DOHH2 (cell line): ENCODE data around the gene SRA1.
"Not testable (repeated sequence)": the region's sequence is repeated elsewhere in the genome, so short reads cannot be mapped to it uniquely, and the experiment has no call there.

ENCODE experiments used
- H3F3A ChIP-seq: fragments of 200-600 bp; sonication (generic), shearing (Covaris generic); 2 replicates; pipeline ENCODE4 v1.6.0; 2016; ENCODE audit warnings: antibody characterized with exemption, mild to moderate bottlenecking; ENCODE audit not compliant: control insufficient read depth, insufficient read depth
- H3K27ac ChIP-seq: fragments of 200-600 bp; sonication (generic); 2 replicates; pipeline ENCODE4 v1.5.1; 2014; ENCODE audit warnings: low read depth, mild to moderate bottlenecking, low read length, moderate library complexity
- H3K27me3 ChIP-seq: fragments of 200-600 bp; sonication (generic); 2 replicates; pipeline ENCODE4 v1.6.1; 2014; ENCODE audit warnings: mild to moderate bottlenecking, low read length, mixed read lengths; ENCODE audit not compliant: control insufficient read depth
- H3K36me3 ChIP-seq: fragments of 200-600 bp; sonication (generic); 2 replicates; pipeline ENCODE4 v1.6.1; 2014; ENCODE audit warnings: mild to moderate bottlenecking, low read length, moderate library complexity, mixed read lengths; ENCODE audit not compliant: control insufficient read depth
- H3K4me1 ChIP-seq: fragments of 200-600 bp; sonication (generic); 2 replicates; pipeline ENCODE4 v1.6.1; 2014; ENCODE audit warnings: mild to moderate bottlenecking, low read length, mixed read lengths; ENCODE audit not compliant: control insufficient read depth
- H3K4me2 ChIP-seq: fragments of 200-600 bp; sonication (generic); 2 replicates; pipeline ENCODE4 v1.6.0; 2014; ENCODE audit warnings: mild to moderate bottlenecking, low read length, moderate library complexity
- H3K4me3 ChIP-seq: fragments of 200-600 bp; sonication (generic); 2 replicates; pipeline ENCODE4 v1.5.1; 2014; ENCODE audit warnings: mild to moderate bottlenecking, low read length, mixed read lengths
- H3K79me2 ChIP-seq: fragments of 200-600 bp; sonication (generic); 2 replicates; pipeline ENCODE4 v1.6.1; 2014; ENCODE audit warnings: mild to moderate bottlenecking, low read length, mixed read lengths; ENCODE audit not compliant: control insufficient read depth
- H3K9me2 ChIP-seq: fragments of 200-600 bp; sonication (generic); replicated peaks from 2 replicates; pipeline ENCODE4 v1.6.1; 2014; ENCODE audit warnings: mild to moderate bottlenecking, low read length, mixed read lengths; ENCODE audit not compliant: control insufficient read depth
- H3K9me3 ChIP-seq: fragments of 200-600 bp; sonication (generic); 2 replicates; pipeline ENCODE4 v1.6.1; 2014; ENCODE audit warnings: antibody characterized with exemption, low read length, mixed read lengths; ENCODE audit not compliant: control insufficient read depth, insufficient read depth
- H4K20me1 ChIP-seq: fragments of 200-600 bp; sonication (generic); 2 replicates; pipeline ENCODE4 v1.6.0; 2014; ENCODE audit warnings: low read depth, mild to moderate bottlenecking, antibody characterized with exemption, low read length, moderate library complexity; ENCODE audit not compliant: control insufficient read depth, insufficient read depth
- EZH2phosphoT487 ChIP-seq: fragments of 200-600 bp; sonication (generic); IDR thresholded peaks from 2 replicates; pipeline ENCODE4 v1.6.1; 2017; ENCODE audit warnings: borderline replicate concordance, mild to moderate bottlenecking, antibody characterized with exemption, low read length, moderate library complexity, mixed read lengths
- TF ChIP-seq, protein P1 (sequence below): fragments of 200-600 bp; sonication (generic); IDR thresholded peaks from one replicate; pipeline ENCODE4 v1.5.1; 2014; ENCODE audit warnings: antibody characterized with exemption, mild to moderate bottlenecking, low read depth, low read length; ENCODE audit not compliant: poor library complexity, severe bottlenecking

The SRA1 gene

DNA sequence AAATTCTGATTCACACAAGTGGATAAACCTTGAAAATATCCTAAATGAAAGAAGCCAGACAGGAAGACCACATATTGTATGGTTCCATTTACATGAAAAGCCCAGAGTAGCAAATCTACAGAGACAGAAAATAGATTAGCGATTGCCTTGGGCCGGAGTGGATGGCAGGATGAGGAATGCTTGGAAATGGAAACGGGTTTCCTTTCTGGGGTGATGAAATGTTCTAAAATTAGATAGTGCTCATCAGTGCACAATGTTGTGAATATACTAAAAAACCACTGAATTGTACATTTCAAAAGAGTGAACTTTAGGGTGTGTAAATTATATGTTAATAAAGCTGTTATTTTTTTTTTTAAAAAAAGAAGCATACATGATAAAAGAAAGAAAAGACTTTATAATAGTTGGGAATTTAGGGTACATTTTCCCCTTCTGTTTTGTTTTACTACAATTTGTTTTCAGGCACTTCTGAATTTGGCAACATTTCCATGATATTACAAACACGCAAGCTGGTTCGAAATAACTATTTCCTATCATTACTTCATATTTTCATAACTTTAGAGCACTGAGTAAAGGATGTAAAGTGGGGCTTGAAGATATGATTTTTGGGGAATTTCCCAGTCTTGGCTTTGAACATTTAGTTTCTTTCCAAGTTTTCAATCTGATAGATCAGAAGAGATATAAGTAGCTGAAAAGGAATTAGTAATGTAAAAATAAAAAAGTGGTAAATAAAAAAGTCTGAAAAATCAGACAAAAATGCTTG, 31.2 kb upstream of the SRA1 start:
- H3K4me1 ChIP-seq: no peaks in the 10 kb centered on the region
- H3K79me2 ChIP-seq: no peaks in the 10 kb centered on the region
- no peaks in the 10 kb centered on the region for H3F3A ChIP-seq
- no peak overlapping the region for H3K4me2 ChIP-seq
- H4K20me1 ChIP-seq: no peaks in the 10 kb centered on the region
- H3K4me3 ChIP-seq: no peak overlapping the region
- no peaks in the 10 kb centered on the region for H3K9me3 ChIP-seq
- no peaks in the 10 kb centered on the region for H3K36me3 ChIP-seq
- TF ChIP-seq EZH2phosphoT487: no peak
- TF ChIP-seq, protein P1, sequence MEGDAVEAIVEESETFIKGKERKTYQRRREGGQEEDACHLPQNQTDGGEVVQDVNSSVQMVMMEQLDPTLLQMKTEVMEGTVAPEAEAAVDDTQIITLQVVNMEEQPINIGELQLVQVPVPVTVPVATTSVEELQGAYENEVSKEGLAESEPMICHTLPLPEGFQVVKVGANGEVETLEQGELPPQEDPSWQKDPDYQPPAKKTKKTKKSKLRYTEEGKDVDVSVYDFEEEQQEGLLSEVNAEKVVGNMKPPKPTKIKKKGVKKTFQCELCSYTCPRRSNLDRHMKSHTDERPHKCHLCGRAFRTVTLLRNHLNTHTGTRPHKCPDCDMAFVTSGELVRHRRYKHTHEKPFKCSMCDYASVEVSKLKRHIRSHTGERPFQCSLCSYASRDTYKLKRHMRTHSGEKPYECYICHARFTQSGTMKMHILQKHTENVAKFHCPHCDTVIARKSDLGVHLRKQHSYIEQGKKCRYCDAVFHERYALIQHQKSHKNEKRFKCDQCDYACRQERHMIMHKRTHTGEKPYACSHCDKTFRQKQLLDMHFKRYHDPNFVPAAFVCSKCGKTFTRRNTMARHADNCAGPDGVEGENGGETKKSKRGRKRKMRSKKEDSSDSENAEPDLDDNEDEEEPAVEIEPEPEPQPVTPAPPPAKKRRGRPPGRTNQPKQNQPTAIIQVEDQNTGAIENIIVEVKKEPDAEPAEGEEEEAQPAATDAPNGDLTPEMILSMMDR: no peak
- no peaks in the 10 kb centered on the region for H3K9me2 ChIP-seq
- peaks cover 11% of the 10 kb centered on the region for H3K27me3 ChIP-seq
- no peak overlapping the region for H3K27ac ChIP-seq

DNA sequence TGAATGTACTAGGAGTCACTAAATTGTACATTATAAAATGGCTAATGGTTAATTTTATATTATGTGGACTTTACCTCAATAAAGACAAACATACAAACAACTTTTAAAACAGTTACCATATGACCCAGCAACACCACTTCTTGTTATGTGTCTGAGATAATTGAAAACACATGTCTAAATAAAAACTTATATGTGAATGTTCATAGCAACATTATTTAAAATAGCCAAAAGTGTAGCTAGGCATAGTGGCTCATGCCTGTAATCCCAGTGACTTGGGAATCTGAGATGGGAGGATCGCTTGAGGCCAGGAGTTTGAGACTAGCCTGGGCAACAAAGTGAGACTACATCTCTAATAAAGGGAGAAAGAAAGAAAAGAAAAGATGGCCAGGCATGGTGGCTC, 30.2 kb upstream of the SRA1 start:
- Histone ChIP-seq H3K27ac (no peak overlapping the region), H4K20me1 (no peaks in the 10 kb centered on the region), H3F3A (no peaks in the 10 kb centered on the region), H3K4me3 (no peak overlapping the region), H3K36me3 (no peaks in the 10 kb centered on the region), H3K9me2 (no peaks in the 10 kb centered on the region), H3K79me2 (no peaks in the 10 kb centered on the region), H3K9me3 (no peaks in the 10 kb centered on the region), H3K27me3 (peaks cover 11% of the 10 kb centered on the region), H3K4me2 (no peak overlapping the region), H3K4me1 (no peaks in the 10 kb centered on the region)
- TF ChIP-seq EZH2phosphoT487: no peak
- TF ChIP-seq, protein P1: no peak

DNA sequence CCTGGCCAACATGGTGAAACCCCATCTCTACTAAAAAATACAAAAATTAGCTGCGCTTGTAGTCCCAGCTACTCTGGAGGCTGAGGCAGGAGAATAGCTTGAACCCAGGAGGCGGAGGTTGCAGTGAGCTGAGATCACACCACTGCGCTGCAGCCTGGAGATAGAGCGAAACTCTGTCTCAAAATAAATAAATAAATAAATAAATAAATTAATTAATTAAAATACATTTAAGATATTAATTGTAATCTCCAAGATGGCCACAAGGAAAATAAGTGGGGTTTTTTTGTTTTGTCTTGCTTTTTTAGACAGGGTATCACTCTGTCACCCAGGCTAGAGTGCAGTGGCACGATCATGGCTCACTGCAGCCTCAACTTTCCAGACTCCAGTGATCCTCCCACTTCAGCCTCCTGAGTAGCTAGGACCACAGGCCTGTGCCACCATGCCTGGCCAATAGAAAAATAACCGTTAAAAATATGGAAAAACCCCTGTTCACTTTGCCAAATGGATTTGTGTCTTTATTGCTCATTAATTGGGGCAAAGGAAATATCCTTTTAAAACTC, 22.0 kb upstream of the SRA1 start:
- not testable (repeated sequence) for H3K36me3 ChIP-seq, H3K9me3 ChIP-seq, H3K79me2 ChIP-seq, H3F3A ChIP-seq, H3K27me3 ChIP-seq, H3K4me3 ChIP-seq, H4K20me1 ChIP-seq, H3K9me2 ChIP-seq, H3K27ac ChIP-seq, H3K4me1 ChIP-seq, H3K4me2 ChIP-seq

DNA sequence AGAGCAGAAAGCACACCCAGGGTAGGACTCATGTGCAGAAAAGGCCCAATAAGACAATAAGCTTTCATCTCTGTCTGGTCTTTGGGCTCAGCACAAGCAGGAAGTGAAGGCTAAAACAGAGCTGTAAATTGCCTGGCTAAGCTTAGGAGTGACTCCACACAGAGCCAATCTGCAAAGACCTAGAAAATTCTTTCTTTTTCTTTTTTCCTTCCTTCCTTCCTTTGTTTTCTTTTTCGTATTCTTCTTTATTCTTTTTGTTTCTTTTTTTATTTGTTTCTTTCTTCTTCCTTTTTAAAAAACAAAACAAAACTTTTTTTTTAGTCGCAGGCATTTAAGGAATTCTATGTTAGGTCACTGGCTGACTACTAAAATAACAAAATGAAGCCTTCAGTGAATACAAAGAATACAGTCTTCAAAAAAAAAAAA, 19.5 kb upstream of the SRA1 start:
- Histone ChIP-seq H3K4me1 (0 out of 2 replicates have a peak, but pooled peaks cover 2% of the 10 kb centered on the region), H3K27ac (no peak overlapping the region), H3K79me2 (no peaks in the 10 kb centered on the region)

More for the DNA sequence above, 19.5 kb upstream of the SRA1 start:
- TF ChIP-seq, protein P1: no peak
- no peak for TF ChIP-seq EZH2phosphoT487
- no peaks in the 10 kb centered on the region for H4K20me1 ChIP-seq
- no peaks in the 10 kb centered on the region for H3F3A ChIP-seq
- H3K27me3 ChIP-seq: peaks cover 4% of the 10 kb centered on the region
- H3K9me2 ChIP-seq: no peaks in the 10 kb centered on the region
- H3K4me2 ChIP-seq: no peak overlapping the region
- no peaks in the 10 kb centered on the region for H3K36me3 ChIP-seq
- no peak overlapping the region for H3K4me3 ChIP-seq
- no peaks in the 10 kb centered on the region for H3K9me3 ChIP-seq
